IPS-20b (cell line): ENCODE data around the gene TMEM87B.

Experiments used
- H3K27ac ChIP-seq: one replicate; pipeline ENCODE4 v1.5.1; 2013; ENCODE audit warnings: low read length
- H3K27me3 ChIP-seq: 2 replicates; pipeline ENCODE4 v1.6.1; 2013; ENCODE audit warnings: mild to moderate bottlenecking, low read length, inconsistent platforms; ENCODE audit not compliant: insufficient read depth
- H3K36me3 ChIP-seq: 2 replicates; pipeline ENCODE4 v1.6.1; 2013; ENCODE audit warnings: low read depth, mild to moderate bottlenecking, inconsistent platforms, low read length, moderate library complexity; ENCODE audit not compliant: insufficient read depth
- H3K4me1 ChIP-seq: 2 replicates; pipeline ENCODE4 v1.6.1; 2013; ENCODE audit warnings: mild to moderate bottlenecking, control low read depth, inconsistent platforms, low read length, moderate library complexity; ENCODE audit not compliant: insufficient read depth
- H3K4me3 ChIP-seq: 2 replicates; pipeline ENCODE4 v1.5.1; 2013; ENCODE audit warnings: mild to moderate bottlenecking, low read length, inconsistent platforms
- H3K9ac ChIP-seq: 2 replicates; pipeline ENCODE4 v1.6.1; 2013; ENCODE audit warnings: low read depth, mild to moderate bottlenecking, inconsistent platforms, low read length, moderate library complexity
- H3K9me3 ChIP-seq: 2 replicates; pipeline ENCODE4 v1.6.1; 2013; ENCODE audit warnings: mild to moderate bottlenecking, low read depth, low read length, inconsistent platforms; ENCODE audit not compliant: insufficient read depth

TMEM87B gene

DNA sequence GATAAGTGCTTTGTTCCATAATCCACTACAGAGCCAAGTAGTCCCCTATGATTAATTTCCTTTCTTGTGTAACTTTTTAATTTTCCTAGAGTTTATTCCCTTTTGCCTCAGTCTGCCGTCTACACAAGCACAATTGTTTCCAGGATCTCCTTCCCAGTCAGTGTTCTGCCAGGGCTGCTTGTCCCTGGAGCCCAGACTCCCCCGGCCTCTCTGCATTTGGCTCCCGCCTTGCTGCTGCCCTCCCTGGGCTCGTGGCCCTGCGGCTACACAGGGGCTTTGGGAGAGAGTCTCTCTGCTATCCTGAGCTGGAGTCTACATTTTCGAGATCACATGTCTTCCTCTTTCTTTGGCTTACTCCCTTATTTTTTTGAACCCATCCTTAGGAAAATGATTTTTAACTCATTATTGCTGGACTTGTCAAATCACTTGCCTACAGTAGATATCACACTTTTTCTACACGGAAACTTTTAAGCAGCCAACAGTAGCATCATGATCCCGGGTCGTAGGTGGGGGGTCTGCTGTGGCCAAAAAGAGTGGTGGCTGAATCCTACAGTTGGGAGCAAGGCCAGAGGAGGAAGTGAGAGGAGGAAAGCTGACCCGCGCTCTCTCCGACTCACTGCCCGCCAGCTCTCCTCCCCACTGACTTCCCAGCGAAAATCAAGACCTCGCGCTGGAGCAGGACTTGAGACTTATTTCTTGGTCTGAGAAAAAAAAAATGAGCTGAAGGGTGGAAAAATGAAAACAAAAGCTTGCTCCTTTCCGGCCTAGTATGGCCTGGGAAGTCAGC, 92.5 kb downstream of the TMEM87B start:
- Histone ChIP-seq H3K36me3 (no peaks in the 10 kb centered on the region), H3K4me1 (no peaks in the 10 kb centered on the region), H3K9me3 (no peaks in the 10 kb centered on the region), H3K4me3 (no peak overlapping the region), H3K9ac (no peak overlapping the region), H3K27ac (no peak overlapping the region), H3K27me3 (peaks cover 6% of the 10 kb centered on the region)

DNA sequence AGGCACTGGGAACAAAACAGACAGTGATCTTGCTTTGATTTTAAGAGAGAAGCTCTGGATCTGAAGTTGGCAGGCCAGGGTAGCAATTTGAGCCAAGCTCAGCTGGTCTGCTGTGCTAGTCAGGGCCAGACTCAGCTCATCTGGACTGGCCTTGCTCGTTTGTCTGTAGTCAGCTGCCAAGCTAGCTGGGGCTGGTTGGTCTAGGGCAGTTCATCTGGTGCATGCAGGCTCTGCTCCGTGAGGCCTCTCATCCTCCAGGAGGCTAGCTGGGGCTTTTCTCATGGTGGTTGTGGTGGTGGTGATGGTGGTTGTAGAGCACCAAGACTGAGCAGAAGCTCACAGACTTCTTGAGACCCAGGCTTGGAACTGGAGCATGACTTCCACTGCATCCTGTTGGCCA, 93.4 kb downstream of the TMEM87B start:
- Histone ChIP-seq H3K27ac (no peak overlapping the region), H3K27me3 (no peaks in the 10 kb centered on the region), H3K9me3 (no peaks in the 10 kb centered on the region), H3K36me3 (no peaks in the 10 kb centered on the region), H3K9ac (no peak overlapping the region), H3K4me1 (no peaks in the 10 kb centered on the region), H3K4me3 (no peak overlapping the region)

DNA sequence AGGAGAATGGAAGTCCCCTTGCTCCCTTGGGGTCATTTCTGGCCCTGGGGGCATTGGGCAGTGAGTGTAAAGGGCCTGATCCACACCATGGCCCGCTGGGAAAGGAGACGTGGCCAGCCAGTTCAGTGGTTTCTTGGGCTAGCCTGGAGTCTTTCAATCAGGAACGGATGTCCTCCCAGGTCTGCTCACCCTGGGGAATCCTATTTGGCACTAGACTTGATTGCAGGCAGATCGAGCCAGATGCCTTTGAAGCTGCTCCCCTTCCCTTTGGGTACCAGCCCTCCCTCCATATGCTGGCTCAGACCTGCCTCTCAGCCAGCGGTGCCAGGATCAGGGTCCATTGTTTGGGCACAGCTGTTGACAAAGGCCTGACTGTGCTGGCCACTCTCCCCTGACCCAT, 94.1 kb downstream of the TMEM87B start:
- Histone ChIP-seq H3K9me3 (no peaks in the 10 kb centered on the region), H3K4me1 (no peaks in the 10 kb centered on the region), H3K9ac (no peak overlapping the region), H3K27ac (no peak overlapping the region), H3K27me3 (no peaks in the 10 kb centered on the region), H3K36me3 (no peaks in the 10 kb centered on the region), H3K4me3 (no peak overlapping the region)

DNA sequence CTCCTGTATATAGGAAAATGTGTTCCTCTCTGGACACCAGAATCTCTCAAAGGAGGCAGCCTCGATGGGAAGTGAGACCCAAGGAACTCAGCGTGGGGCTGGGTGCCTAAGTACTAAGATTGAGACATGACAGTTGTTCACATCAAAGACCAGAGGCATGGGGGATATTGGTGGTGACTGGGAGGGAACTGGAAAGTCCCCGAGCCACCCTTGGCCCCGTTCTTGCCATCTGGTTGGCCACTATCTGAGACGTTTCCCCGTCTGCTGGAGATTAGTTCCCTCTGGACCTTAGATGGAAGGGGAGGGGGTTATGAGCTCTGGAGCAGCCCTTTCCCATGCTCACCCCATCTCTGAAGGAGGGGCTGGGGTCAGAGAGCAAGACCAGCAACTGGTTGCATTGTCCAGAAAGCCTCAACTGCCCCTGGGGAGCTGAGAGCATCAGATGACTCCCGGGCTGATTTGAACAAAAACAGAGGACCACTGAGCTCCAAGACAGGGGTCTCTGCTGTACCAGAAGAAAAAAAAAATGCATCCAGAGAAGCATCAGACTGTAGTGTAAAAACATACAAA, 94.9 kb downstream of the TMEM87B start:
- H3K36me3 ChIP-seq = no peaks in the 10 kb centered on the region
- H3K4me1 ChIP-seq = no peaks in the 10 kb centered on the region
- H3K27me3 ChIP-seq = no peaks in the 10 kb centered on the region
- no peak overlapping the region for H3K4me3 ChIP-seq
- H3K27ac ChIP-seq = no peak overlapping the region
- no peak overlapping the region for H3K9ac ChIP-seq
- no peaks in the 10 kb centered on the region for H3K9me3 ChIP-seq

DNA sequence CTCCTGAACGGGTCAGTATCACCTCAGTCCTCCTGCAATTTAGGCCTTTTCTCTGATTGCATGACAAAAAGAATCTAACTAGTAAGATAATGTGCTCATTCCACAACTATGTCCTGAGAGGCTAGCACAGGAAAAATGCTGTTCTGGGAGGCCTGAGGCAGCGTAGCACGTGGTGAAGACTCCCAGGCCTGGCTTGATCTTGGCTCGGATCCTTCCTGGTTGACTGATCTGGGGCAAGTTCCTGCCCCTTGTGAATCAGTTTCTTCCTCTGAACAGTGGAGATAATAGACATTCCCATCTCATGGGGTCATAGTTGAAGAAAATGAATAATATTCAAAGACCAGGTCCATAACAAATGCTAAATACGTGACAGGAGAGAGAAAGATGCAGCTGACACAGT, 95.4 kb downstream of the TMEM87B start:
- H3K27me3 ChIP-seq = no peaks in the 10 kb centered on the region
- H3K4me1 ChIP-seq = no peaks in the 10 kb centered on the region
- H3K27ac ChIP-seq = no peak overlapping the region

DNA sequence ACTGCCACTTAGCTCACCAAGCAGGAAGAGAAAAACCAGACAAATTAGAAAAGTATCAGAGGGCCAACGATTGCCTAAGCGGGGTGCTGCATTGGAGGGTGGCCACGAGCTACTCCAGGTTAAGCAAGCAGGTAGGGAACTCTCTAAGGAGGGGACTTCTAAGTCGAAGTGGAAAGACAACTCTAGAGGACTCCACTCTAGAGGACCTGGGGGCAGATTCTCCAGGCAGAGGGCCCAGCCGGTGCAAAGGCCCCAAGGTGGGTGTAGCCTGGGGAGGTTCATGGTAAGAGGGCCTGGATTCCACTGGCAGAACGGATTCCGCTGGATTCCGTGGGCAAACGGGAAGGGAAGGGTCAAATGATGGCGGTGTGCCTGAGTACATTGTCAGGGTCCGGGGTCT, 95.8 kb downstream of the TMEM87B start:
- Histone ChIP-seq H3K4me3 (no peak overlapping the region), H3K27ac (no peak overlapping the region), H3K9me3 (no peaks in the 10 kb centered on the region), H3K27me3 (no peaks in the 10 kb centered on the region), H3K36me3 (no peaks in the 10 kb centered on the region), H3K9ac (no peak overlapping the region), H3K4me1 (no peaks in the 10 kb centered on the region)

More for the DNA sequence above, 95.4 kb downstream of the TMEM87B start:
- Histone ChIP-seq H3K9me3 (no peaks in the 10 kb centered on the region), H3K36me3 (no peaks in the 10 kb centered on the region), H3K9ac (no peak overlapping the region), H3K4me3 (no peak overlapping the region)

DNA sequence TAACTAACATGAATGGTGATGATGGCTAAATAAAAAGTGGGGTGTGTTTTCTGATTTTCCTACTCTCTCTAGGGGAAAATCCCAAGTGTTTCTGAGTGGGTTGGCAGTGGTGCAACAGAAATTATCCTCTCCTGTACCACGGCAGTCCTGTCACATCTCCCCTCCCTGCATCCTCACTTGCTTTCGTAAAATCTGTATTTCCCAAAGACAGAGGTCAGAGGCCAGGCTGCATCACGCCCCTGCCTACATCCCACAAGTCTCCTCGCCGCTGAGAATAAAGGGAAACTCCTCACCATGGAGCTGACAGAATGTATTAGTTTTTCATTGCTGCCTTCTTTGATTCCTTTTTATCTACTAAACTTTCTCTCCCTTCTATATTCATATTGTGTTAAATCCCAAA, 96.2 kb downstream of the TMEM87B start:
- no peaks in the 10 kb centered on the region for H3K36me3 ChIP-seq
- no peak overlapping the region for H3K27ac ChIP-seq
- no peak overlapping the region for H3K4me3 ChIP-seq
- no peaks in the 10 kb centered on the region for H3K27me3 ChIP-seq
- H3K9ac ChIP-seq = no peak overlapping the region
- H3K4me1 ChIP-seq = no peaks in the 10 kb centered on the region
- no peaks in the 10 kb centered on the region for H3K9me3 ChIP-seq

DNA sequence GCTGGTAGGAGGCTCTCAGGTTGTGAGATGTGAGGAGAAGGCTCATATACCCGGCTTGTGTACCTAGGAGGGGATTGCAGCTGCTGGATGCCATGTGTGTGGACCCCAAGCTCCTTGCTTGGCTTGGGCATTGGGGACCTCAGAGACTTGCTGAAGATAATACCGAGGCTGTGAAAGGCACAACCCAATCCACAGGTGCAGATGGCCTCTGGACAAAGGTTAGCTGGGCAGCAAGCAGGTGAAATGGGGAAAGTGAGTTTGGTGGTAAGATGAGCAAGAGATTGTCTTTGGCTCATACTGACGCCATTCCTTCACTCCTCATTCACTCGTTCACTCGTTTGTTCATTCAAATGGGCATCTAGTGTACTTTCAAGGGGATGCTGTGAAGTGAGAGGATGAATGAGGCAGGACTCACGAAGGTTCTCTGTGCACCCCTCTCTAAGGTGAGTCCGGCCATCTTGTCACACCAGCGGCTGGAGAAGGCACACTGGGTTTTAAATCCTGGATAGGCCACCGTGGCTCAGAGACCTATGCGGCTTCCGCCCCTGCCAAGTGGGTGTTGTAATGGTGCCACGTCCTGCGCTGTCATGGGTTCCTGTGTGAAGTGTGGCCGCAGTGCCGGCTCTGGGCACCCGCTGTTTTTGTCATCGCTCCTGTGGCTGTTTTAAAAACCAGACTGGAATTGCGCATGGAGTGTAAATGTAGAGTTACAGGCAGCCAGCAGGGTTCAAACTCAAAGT, 96.8 kb downstream of the TMEM87B start:
- Histone ChIP-seq H3K4me1 (no peaks in the 10 kb centered on the region), H3K9ac (no peak overlapping the region), H3K27me3 (no peaks in the 10 kb centered on the region), H3K36me3 (no peaks in the 10 kb centered on the region), H3K4me3 (no peak overlapping the region), H3K27ac (no peak overlapping the region), H3K9me3 (no peaks in the 10 kb centered on the region)

DNA sequence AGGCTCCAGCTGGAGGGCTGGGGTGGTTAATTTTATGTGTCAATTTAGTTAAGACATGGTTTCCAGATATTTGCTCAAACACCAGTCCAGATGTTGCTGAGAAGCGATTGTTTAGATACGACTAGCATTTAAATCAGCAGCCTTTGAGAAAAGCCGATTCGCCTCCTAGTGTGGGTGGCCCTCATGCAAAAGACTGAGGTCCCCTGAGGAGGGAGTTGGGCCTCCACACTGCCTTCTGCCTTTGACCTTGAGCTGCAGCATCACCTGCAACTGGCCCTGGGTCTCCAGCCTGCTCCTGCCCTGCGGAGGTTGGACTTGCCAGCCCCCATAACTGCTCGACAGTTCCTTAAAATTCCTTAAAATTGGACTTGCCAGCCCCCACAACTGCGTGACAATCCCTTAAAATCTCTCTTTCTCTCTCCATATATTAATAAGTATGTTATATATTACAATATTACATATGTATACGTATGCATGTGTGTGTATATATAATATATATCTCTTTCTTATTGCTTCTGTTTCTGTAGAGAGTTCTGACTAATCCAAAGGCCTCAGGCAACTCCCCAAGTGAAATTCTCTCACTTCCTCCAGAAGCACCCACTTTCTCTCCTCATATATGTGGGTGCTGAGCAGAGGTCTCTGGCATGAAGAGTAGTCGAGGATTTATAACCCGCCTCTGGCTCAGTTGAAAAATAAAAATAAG, 97.6 kb downstream of the TMEM87B start:
- no peaks in the 10 kb centered on the region for H3K9me3 ChIP-seq
- H3K9ac ChIP-seq = no peak overlapping the region
- H3K4me3 ChIP-seq = no peak overlapping the region
- H3K4me1 ChIP-seq = no peaks in the 10 kb centered on the region
- no peak overlapping the region for H3K27ac ChIP-seq
- no peaks in the 10 kb centered on the region for H3K27me3 ChIP-seq
- no peaks in the 10 kb centered on the region for H3K36me3 ChIP-seq

DNA sequence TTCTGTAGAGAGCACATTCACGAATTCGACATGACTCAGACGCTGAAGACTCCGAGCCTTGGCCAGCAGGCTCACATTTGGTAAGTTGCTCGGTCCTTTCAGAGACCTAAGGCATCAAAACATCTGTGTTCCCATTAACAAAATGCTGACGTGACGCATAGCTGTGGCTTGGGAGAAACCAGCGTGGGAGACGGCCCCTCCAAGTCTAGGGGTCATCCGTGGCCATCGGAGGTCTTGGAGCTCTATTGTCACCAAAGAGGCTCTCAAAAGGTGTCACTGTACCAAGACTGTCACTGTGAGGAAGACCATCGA, 98.1 kb downstream of the TMEM87B start:
- Histone ChIP-seq H3K9me3 (no peaks in the 10 kb centered on the region), H3K4me3 (no peak overlapping the region), H3K27me3 (no peaks in the 10 kb centered on the region), H3K4me1 (no peaks in the 10 kb centered on the region), H3K27ac (no peak overlapping the region), H3K9ac (no peak overlapping the region), H3K36me3 (no peaks in the 10 kb centered on the region)

DNA sequence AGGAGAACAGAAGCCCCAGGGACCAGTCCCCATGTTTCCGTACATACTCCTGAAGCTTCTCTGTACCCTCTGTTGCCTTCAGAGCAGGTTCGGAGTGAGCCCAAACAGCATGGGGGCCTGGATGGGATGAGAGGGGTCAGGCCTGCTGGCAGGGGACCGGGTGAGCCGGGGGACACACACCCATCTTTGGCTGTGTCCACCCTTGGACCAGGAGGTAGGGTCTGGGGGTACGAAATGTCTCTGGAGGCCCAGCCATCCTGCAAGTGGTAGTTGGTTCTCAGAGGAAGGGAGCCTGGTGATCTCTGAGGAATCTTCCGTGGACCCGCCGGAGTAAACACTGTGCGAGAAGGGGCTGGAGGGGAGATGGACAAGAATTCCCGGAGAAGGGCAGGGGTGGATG, 98.4 kb downstream of the TMEM87B start:
- H3K9ac ChIP-seq = no peak overlapping the region
- H3K4me3 ChIP-seq = no peak overlapping the region
- no peaks in the 10 kb centered on the region for H3K9me3 ChIP-seq
- H3K4me1 ChIP-seq = no peaks in the 10 kb centered on the region
- no peaks in the 10 kb centered on the region for H3K36me3 ChIP-seq
- no peak overlapping the region for H3K27ac ChIP-seq
- no peaks in the 10 kb centered on the region for H3K27me3 ChIP-seq
